Measurements from ENCODE around the gene MAP3K10. TPM values are rescaled to one million over a fixed set of nuclear protein-coding genes. Genes with fewer than 3 reads are reported as not detected.

Gene MAP3K10
- polyA plus RNA-seq, 1 of the 3 experiments (the other 2 are of a cell fraction), result 10.7 TPM

- TF ChIP-seq ZBTB33 (IDR thresholded peaks at IDR 0.05; ENCODE audit: borderline replicate concordance, low read depth), result no peak
Measured at GRCh38 chr19:40256512-40256911, 65.3 kb downstream of the MAP3K10 start (continued).

DNA sequence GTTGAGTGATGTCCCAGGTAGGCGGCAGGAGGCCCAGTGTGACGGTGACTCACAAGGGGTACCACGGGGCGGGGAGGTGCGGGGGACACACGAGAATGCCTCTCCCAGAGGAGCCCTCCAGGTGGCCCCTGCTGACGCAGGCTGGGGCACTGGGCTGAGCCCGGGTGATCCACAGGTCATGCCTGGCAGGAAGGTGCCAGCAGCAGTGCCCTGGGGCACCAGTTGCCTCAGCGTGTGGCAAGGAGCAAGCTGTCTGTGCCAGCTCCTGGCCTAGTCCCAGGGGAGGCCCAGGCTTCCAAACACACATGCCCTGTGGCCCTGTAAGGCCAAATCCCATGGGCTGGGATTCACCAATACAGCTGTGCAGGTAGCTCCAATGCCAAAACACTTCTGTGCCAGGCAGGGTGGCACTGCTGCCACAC is 65.9 kb downstream of the MAP3K10 start:
- Histone ChIP-seq H3K4me2 (no peak overlapping the region), H3K36me3 (replicated peaks in 1 of 2; ENCODE audit: control insufficient read depth in 1 of 2, insufficient read depth in 2 of 2, low read length in 1 of 2) (peaks cover 15 to 40% of the 10 kb centered on the region in 2 experiments), H3K4me1 (ENCODE audit: control insufficient read depth in 1 of 2, insufficient read depth in 2 of 2, low read depth in 1 of 2, low read length in 1 of 2) (no peaks in the 10 kb centered on the region; a peak in 1 of 4 replicates), H3K9me3 (no peaks in the 10 kb centered on the region), H3K9me2 (no peaks in the 10 kb centered on the region), H3F3A (replicated peaks; ENCODE audit: insufficient read depth) (peaks cover 2% of the 10 kb centered on the region), H3K27ac (ENCODE audit: low read depth in 2 of 2, low read length in 1 of 2) (no peak overlapping the region), H4K20me1 (ENCODE audit: insufficient read depth) (peaks cover 18% of the 10 kb centered on the region), H3K27me3 (ENCODE audit: insufficient read depth) (no peaks in the 10 kb centered on the region), H3K79me2 (ENCODE audit: insufficient read depth) (peaks cover 47% of the 10 kb centered on the region; the same call in 1 of the 2 replicates), H3K9ac (no peak overlapping the region), H3K4me3 (ENCODE audit: low read depth in 2 of 2, low read length in 1 of 2) (no peak overlapping the region), H2AFZ (ENCODE audit: low read depth) (no peak overlapping the region)
- CTCF ChIA-PET, result interaction anchor here (1.3 to 1.6 kb wide), 2 partner anchors 146 to 164 kb away, joined by 3 read pairs; no protein-coding TSS in a partner anchor
- TF ChIP-seq POLR2AphosphoS5 (IDR thresholded peaks at IDR 0.05; ENCODE audit: low read depth, low read length) (no peak), TCF12 (IDR thresholded peaks at IDR 0.05) (no peak)
- POLR2A ChIA-PET, result no interaction called here
- DNase-seq, result no peak
- WGBS (ENCODE audit: low lambda C conversion rate), result 85% methylated on average over 7 of the region's 9 CpGs

- 91% methylated on average over 8 of the region's 8 CpGs for WGBS (ENCODE audit: low lambda C conversion rate)
- Histone ChIP-seq H3K4me3 (ENCODE audit: low read depth in 2 of 2, low read length in 1 of 2) (no peak overlapping the region), H3F3A (replicated peaks; ENCODE audit: insufficient read depth) (peaks cover 3% of the 10 kb centered on the region), H3K27me3 (ENCODE audit: insufficient read depth) (no peaks in the 10 kb centered on the region), H2AFZ (ENCODE audit: low read depth) (no peak overlapping the region), H3K27ac (ENCODE audit: low read depth in 2 of 2, low read length in 1 of 2) (no peak overlapping the region), H3K36me3 (replicated peaks in 1 of 2; ENCODE audit: control insufficient read depth in 1 of 2, insufficient read depth in 2 of 2, low read length in 1 of 2) (peaks cover 0 to 12% of the 10 kb centered on the region in 2 experiments), H4K20me1 (ENCODE audit: insufficient read depth) (peaks cover 24% of the 10 kb centered on the region), H3K9ac (no peak overlapping the region), H3K4me1 (ENCODE audit: control insufficient read depth in 1 of 2, insufficient read depth in 2 of 2, low read depth in 1 of 2, low read length in 1 of 2) (no peaks in the 10 kb centered on the region; a peak in 1 of 4 replicates), H3K4me2 (no peak overlapping the region), H3K9me2 (no peaks in the 10 kb centered on the region), H3K9me3 (no peaks in the 10 kb centered on the region), H3K79me2 (ENCODE audit: insufficient read depth) (peaks cover 49% of the 10 kb centered on the region)
- DNase-seq, result no peak
- CTCF ChIA-PET, result interaction anchor here (0.9 kb wide), 1 partner anchor 15 kb away, joined by 3 read pairs; no protein-coding TSS in a partner anchor
- POLR2A ChIA-PET, result no interaction called here
- no peak for TF ChIP-seq CTCF (IDR thresholded peaks at IDR 0.05)
- no peak for TF ChIP-seq POLR2AphosphoS5 (IDR thresholded peaks at IDR 0.05; ENCODE audit: low read depth, low read length)
- TF ChIP-seq NFIC (IDR thresholded peaks at IDR 0.05; ENCODE audit: borderline replicate concordance), result no peak
- TF ChIP-seq MXI1 (IDR thresholded peaks at IDR 0.05; ENCODE audit: low read depth, low read length), result no peak
- no peak for TF ChIP-seq RCOR1 (IDR thresholded peaks at IDR 0.05; ENCODE audit: low read length)
- TF ChIP-seq PBX3 (IDR thresholded peaks at IDR 0.05), result no peak
- no peak for TF ChIP-seq TAF1 (IDR thresholded peaks at IDR 0.05; ENCODE audit: borderline replicate concordance, low read depth, low read length)
- no peak for TF ChIP-seq GABPA (IDR thresholded peaks at IDR 0.05; ENCODE audit: low read depth)
- no peak for TF ChIP-seq JUND (IDR thresholded peaks at IDR 0.05)
- no peak for TF ChIP-seq YY1 (IDR thresholded peaks at IDR 0.05; ENCODE audit: low read depth)
- TF ChIP-seq ZBTB33 (IDR thresholded peaks at IDR 0.05; ENCODE audit: borderline replicate concordance, low read depth), result no peak
- TF ChIP-seq RXRA (IDR thresholded peaks at IDR 0.05; ENCODE audit: borderline replicate concordance, low read depth), result no peak
- TF ChIP-seq EZH2phosphoT487 (IDR thresholded peaks at IDR 0.05; ENCODE audit: borderline replicate concordance, low read depth), result no peak
- no peak for TF ChIP-seq SMC3 (IDR thresholded peaks at IDR 0.05; ENCODE audit: low read depth, low read length)
Measured at GRCh38 chr19:40261631-40262030, 70.4 kb downstream of the MAP3K10 start.

Data from SK-N-SH (cell line).